ENCODE measurements around the gene LARP4. TPM values are rescaled to one million over a fixed set of nuclear protein-coding genes. Genes with fewer than 3 reads are reported as not detected.
"Not testable (repeated sequence)": the region's sequence is repeated elsewhere in the genome, so short reads cannot be mapped to it uniquely, and the experiment has no call there.

Gene LARP4
- total RNA-seq, 1 donor from 2014 or later = 48.2 TPM

DNA sequence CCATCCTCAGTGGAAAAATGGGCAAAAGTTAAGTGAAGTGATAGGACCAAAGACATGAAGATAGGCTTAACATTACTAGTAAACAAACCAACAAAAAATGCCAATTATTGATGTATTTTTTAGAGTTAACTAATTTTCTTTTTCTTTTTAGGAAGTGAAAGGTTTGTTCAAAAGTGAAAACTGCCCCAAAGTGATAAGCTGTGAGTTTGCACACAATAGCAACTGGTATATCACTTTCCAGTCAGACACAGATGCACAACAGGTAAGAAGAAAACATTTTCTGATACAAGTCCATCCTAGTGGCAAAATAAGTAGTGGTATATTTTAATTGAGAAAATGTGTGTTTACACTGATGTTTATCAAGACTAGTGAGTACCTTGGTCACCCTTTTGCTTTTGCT lies 39.6 kb downstream of the LARP4 start:
- Mint-ChIP-seq H3K27me3 (ENCODE audit: unreplicated experiment) (no peaks in the 10 kb centered on the region), H3K4me3 (ENCODE audit: unreplicated experiment) (no peak overlapping the region), H3K36me3 (ENCODE audit: unreplicated experiment) (peaks cover 57% of the 10 kb centered on the region), H3K9me3 (ENCODE audit: unreplicated experiment) (no peaks in the 10 kb centered on the region), H3K4me1 (ENCODE audit: unreplicated experiment) (no peaks in the 10 kb centered on the region), H3K27ac (ENCODE audit: unreplicated experiment) (no peak overlapping the region)
- DNase-seq (ENCODE audit: extremely low spot score, unreplicated experiment) = no peak
- TF ChIP-seq, protein P1, sequence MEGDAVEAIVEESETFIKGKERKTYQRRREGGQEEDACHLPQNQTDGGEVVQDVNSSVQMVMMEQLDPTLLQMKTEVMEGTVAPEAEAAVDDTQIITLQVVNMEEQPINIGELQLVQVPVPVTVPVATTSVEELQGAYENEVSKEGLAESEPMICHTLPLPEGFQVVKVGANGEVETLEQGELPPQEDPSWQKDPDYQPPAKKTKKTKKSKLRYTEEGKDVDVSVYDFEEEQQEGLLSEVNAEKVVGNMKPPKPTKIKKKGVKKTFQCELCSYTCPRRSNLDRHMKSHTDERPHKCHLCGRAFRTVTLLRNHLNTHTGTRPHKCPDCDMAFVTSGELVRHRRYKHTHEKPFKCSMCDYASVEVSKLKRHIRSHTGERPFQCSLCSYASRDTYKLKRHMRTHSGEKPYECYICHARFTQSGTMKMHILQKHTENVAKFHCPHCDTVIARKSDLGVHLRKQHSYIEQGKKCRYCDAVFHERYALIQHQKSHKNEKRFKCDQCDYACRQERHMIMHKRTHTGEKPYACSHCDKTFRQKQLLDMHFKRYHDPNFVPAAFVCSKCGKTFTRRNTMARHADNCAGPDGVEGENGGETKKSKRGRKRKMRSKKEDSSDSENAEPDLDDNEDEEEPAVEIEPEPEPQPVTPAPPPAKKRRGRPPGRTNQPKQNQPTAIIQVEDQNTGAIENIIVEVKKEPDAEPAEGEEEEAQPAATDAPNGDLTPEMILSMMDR (IDR thresholded peaks at IDR 0.05) = no peak

- no peak for DNase-seq (ENCODE audit: extremely low spot score, unreplicated experiment)
- Mint-ChIP-seq H3K4me3 (ENCODE audit: unreplicated experiment) (no peak overlapping the region), H3K27me3 (ENCODE audit: unreplicated experiment) (no peaks in the 10 kb centered on the region), H3K27ac (ENCODE audit: unreplicated experiment) (no peak overlapping the region), H3K36me3 (ENCODE audit: unreplicated experiment) (peaks cover 53% of the 10 kb centered on the region), H3K9me3 (ENCODE audit: unreplicated experiment) (no peaks in the 10 kb centered on the region), H3K4me1 (ENCODE audit: unreplicated experiment) (no peaks in the 10 kb centered on the region)
- TF ChIP-seq, protein P1 (IDR thresholded peaks at IDR 0.05) = no peak
These were observed 41.1 kb downstream of the LARP4 start for GRCh38 chr12:50441763-50442162.

GRCh38 chr12:50442178-50442908 lies 41.7 kb downstream of the LARP4 start:
- H3K4me1 Mint-ChIP-seq (ENCODE audit: unreplicated experiment) = no peaks in the 10 kb centered on the region
- peaks cover 56% of the 10 kb centered on the region for H3K36me3 Mint-ChIP-seq (ENCODE audit: unreplicated experiment)
- TF ChIP-seq, protein P1 (IDR thresholded peaks at IDR 0.05) = no peak
- H3K27ac Mint-ChIP-seq (ENCODE audit: unreplicated experiment) = no peak overlapping the region
- no peak for DNase-seq (ENCODE audit: extremely low spot score, unreplicated experiment)
- no peak overlapping the region for H3K4me3 Mint-ChIP-seq (ENCODE audit: unreplicated experiment)
- H3K27me3 Mint-ChIP-seq (ENCODE audit: unreplicated experiment) = no peaks in the 10 kb centered on the region
- H3K9me3 Mint-ChIP-seq (ENCODE audit: unreplicated experiment) = no peaks in the 10 kb centered on the region

DNA sequence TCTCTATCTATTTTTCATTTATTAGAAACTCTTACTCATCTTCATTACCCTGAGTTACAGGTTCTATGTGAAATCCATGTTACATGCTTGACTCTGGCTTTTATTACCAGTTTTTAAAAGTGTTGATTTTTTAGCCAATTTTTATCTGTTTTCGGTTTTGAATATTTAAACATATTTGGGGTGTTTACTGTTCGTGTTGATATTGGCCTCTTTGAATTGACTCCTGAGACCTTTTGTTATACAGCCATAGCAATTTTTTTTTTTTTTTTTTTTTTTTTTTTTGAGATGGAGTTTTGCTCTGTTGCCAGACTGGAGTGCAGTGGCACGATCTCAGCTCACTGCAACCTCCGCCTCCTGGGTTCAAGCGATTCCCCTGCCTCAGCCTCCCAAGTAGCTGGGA lies 49.0 kb downstream of the LARP4 start:
- not testable (repeated sequence) for DNase-seq (ENCODE audit: extremely low spot score, unreplicated experiment); H3K9me3 Mint-ChIP-seq (ENCODE audit: unreplicated experiment); H3K4me3 Mint-ChIP-seq (ENCODE audit: unreplicated experiment); H3K27ac Mint-ChIP-seq (ENCODE audit: unreplicated experiment); H3K27me3 Mint-ChIP-seq (ENCODE audit: unreplicated experiment); H3K4me1 Mint-ChIP-seq (ENCODE audit: unreplicated experiment)
- peaks cover 37% of the 10 kb centered on the region for H3K36me3 Mint-ChIP-seq (ENCODE audit: unreplicated experiment)

DNA sequence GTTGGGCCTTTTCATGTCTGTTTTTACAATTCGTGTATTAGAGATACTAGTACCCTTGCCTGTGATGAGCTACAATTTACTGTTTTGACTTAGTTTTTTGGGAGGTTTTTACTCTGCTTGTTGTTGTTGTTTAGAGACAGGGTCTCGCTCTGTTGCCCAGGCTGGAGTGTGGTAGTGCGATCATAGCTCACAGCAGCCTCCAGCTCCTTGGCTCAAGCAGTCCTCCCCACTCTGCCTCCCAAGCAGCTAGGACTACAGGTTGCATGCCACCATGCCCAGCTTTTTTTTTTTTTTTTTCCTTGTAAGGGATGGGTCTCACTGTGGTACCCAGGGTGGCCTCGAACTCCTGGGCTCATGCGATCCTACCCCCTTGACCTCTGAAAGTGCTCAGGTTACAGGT lies 52.1 kb downstream of the LARP4 start:
- no peak for DNase-seq (ENCODE audit: extremely low spot score, unreplicated experiment)
- H3K27ac Mint-ChIP-seq (ENCODE audit: unreplicated experiment) = no peak overlapping the region
- no peaks in the 10 kb centered on the region for H3K9me3 Mint-ChIP-seq (ENCODE audit: unreplicated experiment)
- H3K27me3 Mint-ChIP-seq (ENCODE audit: unreplicated experiment) = no peaks in the 10 kb centered on the region
- H3K36me3 Mint-ChIP-seq (ENCODE audit: unreplicated experiment) = peaks cover 33% of the 10 kb centered on the region
- TF ChIP-seq, protein P1 (IDR thresholded peaks at IDR 0.05) = no peak
- H3K4me1 Mint-ChIP-seq (ENCODE audit: unreplicated experiment) = no peaks in the 10 kb centered on the region
- H3K4me3 Mint-ChIP-seq (ENCODE audit: unreplicated experiment) = no peak overlapping the region
